Camera-type eye (tissue), 1 donor: Measurements from ENCODE around the gene TESK1. TPM values are rescaled to one million over a fixed set of nuclear protein-coding genes. Genes with fewer than 3 reads are reported as not detected.

ENCODE experiments used
- total RNA-seq: library from RNA; depleted of rRNA; stranded (reverse); fragments of >200 nt; gene quantifications from one replicate; pipeline ENCODE4 v1.2.3, GENCODE V29; 2014

The TESK1 gene, protein sequence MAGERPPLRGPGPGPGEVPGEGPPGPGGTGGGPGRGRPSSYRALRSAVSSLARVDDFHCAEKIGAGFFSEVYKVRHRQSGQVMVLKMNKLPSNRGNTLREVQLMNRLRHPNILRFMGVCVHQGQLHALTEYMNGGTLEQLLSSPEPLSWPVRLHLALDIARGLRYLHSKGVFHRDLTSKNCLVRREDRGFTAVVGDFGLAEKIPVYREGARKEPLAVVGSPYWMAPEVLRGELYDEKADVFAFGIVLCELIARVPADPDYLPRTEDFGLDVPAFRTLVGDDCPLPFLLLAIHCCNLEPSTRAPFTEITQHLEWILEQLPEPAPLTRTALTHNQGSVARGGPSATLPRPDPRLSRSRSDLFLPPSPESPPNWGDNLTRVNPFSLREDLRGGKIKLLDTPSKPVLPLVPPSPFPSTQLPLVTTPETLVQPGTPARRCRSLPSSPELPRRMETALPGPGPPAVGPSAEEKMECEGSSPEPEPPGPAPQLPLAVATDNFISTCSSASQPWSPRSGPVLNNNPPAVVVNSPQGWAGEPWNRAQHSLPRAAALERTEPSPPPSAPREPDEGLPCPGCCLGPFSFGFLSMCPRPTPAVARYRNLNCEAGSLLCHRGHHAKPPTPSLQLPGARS
- 23.4 TPM for total RNA-seq

DNA sequence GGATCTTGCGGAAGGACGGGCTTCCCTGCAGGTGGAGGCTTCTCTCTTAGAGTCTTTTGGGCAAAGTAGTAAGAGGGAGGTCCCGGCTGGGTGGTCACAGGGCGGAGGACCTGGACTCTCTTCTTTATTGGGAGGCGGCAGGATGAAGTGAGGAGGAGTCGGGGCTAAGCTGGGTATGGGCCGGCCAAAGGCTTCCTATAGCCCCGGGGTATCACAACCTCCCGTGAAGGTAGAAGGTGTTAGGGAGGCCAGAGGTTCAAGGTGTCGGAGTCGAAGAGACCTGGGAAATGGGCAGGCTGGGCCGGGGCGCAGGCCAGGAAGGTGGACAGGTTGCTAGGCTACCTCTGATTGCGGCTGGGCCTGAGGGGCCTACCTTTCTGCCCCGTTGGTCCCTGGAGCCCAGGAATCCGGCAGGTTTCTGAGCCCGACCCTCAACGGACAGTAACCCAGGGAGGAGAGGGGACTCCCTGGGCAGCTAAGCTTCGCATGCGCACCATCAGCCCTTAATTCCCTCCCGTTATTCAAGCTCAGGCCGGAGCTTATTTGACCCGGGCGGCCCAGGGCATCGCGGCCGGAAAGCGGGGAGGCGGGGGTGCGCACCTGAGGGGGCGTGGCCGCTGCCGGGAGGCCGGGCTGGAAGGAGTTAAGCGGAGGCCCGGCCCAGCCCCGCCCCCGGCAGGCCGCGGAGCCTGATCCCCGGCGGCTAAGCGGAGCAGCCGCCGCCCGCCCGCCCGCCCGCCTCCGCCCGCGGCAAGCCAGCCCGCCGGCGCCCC lies at the start of gene TESK1:
TESK1 (plus strand) TSS at position 685 of the 773 bp plus-strand sequence. CDS start 358 bp downstream, outside the sequence.

DNA sequence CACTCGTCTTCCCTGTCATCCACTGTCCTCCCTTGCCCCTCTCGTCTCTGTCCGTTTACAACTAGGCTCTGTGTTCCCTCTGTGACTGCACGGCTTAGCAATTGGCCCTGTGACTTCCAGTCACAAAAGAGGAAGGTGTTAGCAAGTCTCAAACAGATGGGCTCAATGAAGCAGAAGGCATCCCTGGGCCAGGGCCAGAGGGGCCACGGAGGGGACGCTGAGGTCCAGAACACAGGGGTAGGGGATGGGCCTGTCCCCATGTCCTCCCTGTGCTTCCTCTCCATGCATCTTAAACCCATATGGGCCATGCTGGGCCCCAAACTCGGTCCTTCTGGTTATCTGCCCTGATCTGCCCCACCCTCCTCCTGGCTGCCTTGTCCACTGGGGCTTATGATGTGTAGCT lies 13.3 kb downstream of the TESK1 start, which contains the start of gene CD72:
CD72 (minus strand) TSS at position 89 of the 403 bp plus-strand sequence. CDS start 110 bp downstream, outside the sequence.

DNA sequence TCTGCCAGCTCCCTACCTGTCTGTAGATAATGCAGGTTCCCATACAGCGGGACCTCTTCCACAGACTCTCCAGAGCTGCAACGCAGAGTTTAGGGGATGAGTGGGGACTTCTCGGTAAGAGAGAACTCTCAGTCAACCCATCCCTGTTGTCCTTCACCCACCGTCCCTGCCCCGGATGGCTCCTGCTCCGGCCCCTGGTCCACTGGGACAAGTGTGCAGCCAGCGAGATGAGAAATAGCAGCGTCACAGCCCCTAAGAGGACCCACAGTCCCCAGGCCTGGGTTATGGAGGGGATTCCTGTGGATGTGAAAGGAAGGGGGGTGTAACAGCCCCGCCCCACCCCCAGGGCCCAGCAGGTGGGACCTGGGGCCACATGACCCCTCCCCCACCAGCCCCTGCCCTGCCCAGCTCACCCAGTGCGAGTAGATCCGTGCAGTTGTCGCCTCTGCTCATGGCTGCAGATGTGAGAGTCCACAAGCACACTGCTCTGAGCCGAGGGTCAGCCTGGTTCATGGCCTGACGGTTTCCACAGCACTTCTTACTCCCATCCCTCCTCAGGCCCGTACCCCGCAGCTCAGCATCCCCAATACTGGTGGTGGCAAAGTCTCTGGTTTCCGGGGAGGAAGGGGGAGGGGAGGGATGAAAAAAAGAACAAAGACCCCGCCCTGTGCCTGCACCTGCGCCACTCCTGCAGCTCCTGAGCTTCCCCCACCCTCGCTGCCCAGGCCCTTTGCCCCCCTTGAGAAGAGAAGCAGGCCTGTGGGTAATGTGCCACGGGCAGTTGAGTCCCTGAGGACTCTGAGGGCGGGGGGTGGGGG lies 45.5 kb downstream of the TESK1 start, which contains the start of gene SIT1:
SIT1 (minus strand) TSS at position 591 of the 818 bp plus-strand sequence; CDS start at position 513, 78 bp downstream.

DNA sequence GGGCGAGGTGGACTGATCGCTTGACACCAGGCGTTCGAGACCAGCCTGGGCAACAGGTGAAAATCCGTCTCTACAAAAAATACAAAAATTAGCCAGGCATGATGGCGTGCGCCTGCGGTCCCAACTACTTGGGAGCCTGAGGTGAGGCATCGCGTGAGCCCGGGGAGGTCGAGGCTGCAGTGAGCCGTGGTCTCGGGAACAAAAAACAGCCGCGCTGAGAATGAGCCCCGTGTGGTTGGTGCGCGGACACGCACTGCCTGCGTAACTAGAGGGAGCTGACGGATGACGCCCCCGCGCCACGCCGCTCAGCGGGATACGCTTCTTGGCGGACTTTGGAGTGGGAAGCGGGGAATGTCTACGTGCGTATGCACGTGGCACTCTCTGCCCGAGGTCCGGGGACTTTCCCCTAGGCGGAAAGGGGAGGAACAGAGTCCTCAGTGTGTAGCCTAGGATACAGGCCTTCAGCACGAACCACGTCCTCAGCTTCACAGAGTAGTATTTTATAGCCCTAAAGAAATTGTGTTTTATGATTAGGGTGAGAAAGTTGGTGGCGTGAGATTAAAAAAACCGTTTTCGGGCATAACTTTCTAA lies 52.6 kb downstream of the TESK1 start, which contains the start of gene RMRP:
RMRP (minus strand) TSS at position 474 of the 591 bp plus-strand sequence.

DNA sequence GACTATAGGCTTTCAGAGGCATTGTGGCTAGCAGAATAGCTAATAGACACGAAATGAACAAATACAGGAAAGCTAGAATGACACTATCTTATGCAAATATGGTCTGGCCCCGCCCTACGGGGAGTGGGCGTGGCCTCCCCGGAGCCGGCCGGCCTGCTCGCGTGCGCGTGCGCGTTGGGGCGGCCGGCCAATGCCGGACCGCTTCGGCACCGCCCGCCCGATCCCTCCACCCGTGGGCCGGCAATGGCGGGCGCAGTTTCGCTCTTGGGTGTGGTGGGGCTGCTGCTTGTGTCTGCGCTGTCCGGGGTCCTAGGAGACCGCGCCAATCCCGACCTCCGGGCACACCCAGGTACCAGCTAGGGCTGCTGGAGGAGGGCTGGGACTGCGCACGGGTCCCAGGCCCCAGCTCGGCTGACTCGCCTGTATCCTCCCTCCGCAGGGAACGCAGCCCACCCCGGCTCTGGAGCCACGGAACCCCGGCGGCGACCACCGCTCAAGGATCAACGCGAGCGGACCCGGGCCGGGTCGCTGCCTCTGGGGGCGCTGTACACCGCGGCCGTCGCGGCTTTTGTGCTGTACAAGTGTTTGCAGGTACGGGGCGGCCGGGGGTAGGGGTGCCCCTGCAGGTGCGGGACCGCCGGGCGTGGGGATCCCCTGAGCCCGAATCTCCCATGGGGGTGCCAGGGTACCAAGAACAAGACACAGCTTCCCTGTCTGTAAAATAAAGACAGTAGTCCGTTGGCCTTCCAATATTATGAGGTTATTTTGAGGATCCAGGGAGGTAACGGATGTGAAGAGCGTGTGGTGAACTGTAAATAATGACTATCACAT lies 53.3 kb downstream of the TESK1 start, which contains the start of gene CCDC107:
CCDC107 (plus strand) TSS at position 156 of the 831 bp plus-strand sequence; CDS start at position 244, 88 bp downstream.

Other genes starting within 250 kb of the TESK1 start
- gene RUSC2, start 115.2 kb upstream of the TESK1 start, total RNA-seq = 40.5 TPM
- 2.5 TPM for gene CD72, start 13.2 kb downstream of the TESK1 start, total RNA-seq
- gene SIT1, start 45.7 kb downstream of the TESK1 start, total RNA-seq = not detected
- gene RMRP, start 52.8 kb downstream of the TESK1 start, total RNA-seq = 5,655 TPM
- 8.9 TPM for gene CCDC107, start 53.0 kb downstream of the TESK1 start, total RNA-seq
- gene ARHGEF39, start 59.9 kb downstream of the TESK1 start, total RNA-seq = 1.9 TPM
- gene CA9, start 68.7 kb downstream of the TESK1 start, total RNA-seq = 0.88 TPM
- gene TPM2, start 84.7 kb downstream of the TESK1 start, total RNA-seq = 288 TPM
- gene TLN1, start 126.9 kb downstream of the TESK1 start, total RNA-seq = 160 TPM
- gene CREB3, start 127.4 kb downstream of the TESK1 start, total RNA-seq = 32.2 TPM
- 60.5 TPM for gene GBA2, start 144.0 kb downstream of the TESK1 start, total RNA-seq
- gene RGP1, start 144.0 kb downstream of the TESK1 start, total RNA-seq = 21.8 TPM
- 2.3 TPM for gene MSMP, start 149.0 kb downstream of the TESK1 start, total RNA-seq
- 30.7 TPM for gene NPR2, start 186.3 kb downstream of the TESK1 start, total RNA-seq
- gene SPAG8, start 207.0 kb downstream of the TESK1 start, total RNA-seq = 2.9 TPM
- gene HINT2, start 209.8 kb downstream of the TESK1 start, total RNA-seq = 17.0 TPM
- not detected for gene FAM221B, start 223.5 kb downstream of the TESK1 start, total RNA-seq
- gene TMEM8B, start 224.0 kb downstream of the TESK1 start, total RNA-seq = 16.6 TPM